WTC11 (cell line): Measurements from ENCODE around the gene MKX. TPM values are rescaled to one million over a fixed set of nuclear protein-coding genes. Genes with fewer than 3 reads are reported as not detected.

ENCODE experiments used
- ATAC-seq: fragments of 200-7000 bp; cut with Tn5 transposase; 2 replicates; pipeline ENCODE4 v1.10.0; 2021; ENCODE audit warnings: mild to moderate bottlenecking, moderate library complexity
- CTCF ChIA-PET: fragments of 300-600 bp; sonication (Branson Sonifier 250); formaldehyde crosslinking; loops from one replicate; lab custom pipeline; 2021; ENCODE audit warnings: antibody characterized with exemption; lab: Charles Lee
- POLR2A ChIA-PET: fragments of 350-600 bp; sonication (Branson Sonifier 250); formaldehyde crosslinking; loops from one replicate; lab custom pipeline; 2021; ENCODE audit warnings: antibody characterized with exemption; lab: Charles Lee
- DNase-seq: peaks from one replicate; pipeline ENCODE4 v3.0.0; 2021; ENCODE audit warnings: low spot score
- H3K27ac Mint-ChIP-seq: 2 replicates; pipeline ENCODE4 v1.8.0; 2021; ENCODE audit warnings: mixed read lengths
- H3K27me3 Mint-ChIP-seq: 2 replicates; pipeline ENCODE4 v1.8.0; 2021; ENCODE audit warnings: low read depth, mild to moderate bottlenecking, moderate library complexity, mixed read lengths
- H3K36me3 Mint-ChIP-seq: 2 replicates; pipeline ENCODE4 v1.8.0; 2021; ENCODE audit warnings: mixed read lengths
- H3K4me1 Mint-ChIP-seq: 2 replicates; pipeline ENCODE4 v1.8.0; 2022; ENCODE audit warnings: mixed read lengths
- H3K4me3 Mint-ChIP-seq: 2 replicates; pipeline ENCODE4 v1.8.0; 2021; ENCODE audit warnings: mild to moderate bottlenecking, moderate library complexity, mixed read lengths
- H3K9me3 Mint-ChIP-seq: 2 replicates; pipeline ENCODE4 v1.8.0; 2021; ENCODE audit warnings: mixed read lengths
- CDX4 ChIP-seq: fragments of 250-450 bp; sonication (Bioruptor Pico); IDR thresholded peaks from 2 replicates; pipeline ENCODE4 v1.9.0; 2021; ENCODE audit warnings: moderate library complexity, mild to moderate bottlenecking, inconsistent platforms, borderline replicate concordance
- EMX1 ChIP-seq: fragments of 250-450 bp; sonication (Bioruptor Pico); IDR thresholded peaks from 2 replicates; pipeline ENCODE4 v1.8.0; 2021; ENCODE audit warnings: mild to moderate bottlenecking
- ESRRA ChIP-seq: sonication (generic); formaldehyde crosslinking; IDR thresholded peaks from 2 replicates; pipeline ENCODE4 v1.8.1; 2022; ENCODE audit warnings: mild to moderate bottlenecking, missing genetic modification reagents, borderline replicate concordance
- FOXJ3 ChIP-seq: sonication (generic); formaldehyde crosslinking; IDR thresholded peaks from 2 replicates; pipeline ENCODE4 v1.9.0; 2021; ENCODE audit warnings: missing genetic modification reagents, mild to moderate bottlenecking, borderline replicate concordance
- FOXP1 ChIP-seq: sonication (generic); formaldehyde crosslinking; IDR thresholded peaks from 2 replicates; pipeline ENCODE4 v1.8.0; 2022; ENCODE audit warnings: missing genetic modification reagents, mild to moderate bottlenecking, moderate library complexity, borderline replicate concordance
- GABPB1 ChIP-seq: sonication (generic); formaldehyde crosslinking; IDR thresholded peaks from 2 replicates; pipeline ENCODE4 v1.8.1; 2023; ENCODE audit warnings: mild to moderate bottlenecking, missing genetic modification reagents
- MXD4 ChIP-seq: fragments of 250-450 bp; sonication (Bioruptor Pico); IDR thresholded peaks from 2 replicates; pipeline ENCODE4 v1.8.0; 2021; ENCODE audit warnings: mild to moderate bottlenecking, moderate library complexity, borderline replicate concordance
- NFE2L1 ChIP-seq: sonication (generic); formaldehyde crosslinking; IDR thresholded peaks from 2 replicates; pipeline ENCODE4 v1.8.1; 2023; ENCODE audit warnings: missing genetic modification reagents
- ZBTB21 ChIP-seq: sonication (generic); formaldehyde crosslinking; IDR thresholded peaks from 2 replicates; pipeline ENCODE4 v1.8.1; 2023; ENCODE audit warnings: mild to moderate bottlenecking, missing genetic modification reagents, borderline replicate concordance
- ZNF219 ChIP-seq: sonication (generic); formaldehyde crosslinking; IDR thresholded peaks from 2 replicates; pipeline ENCODE4 v1.8.0; 2023; ENCODE audit warnings: missing genetic modification reagents, mild to moderate bottlenecking, borderline replicate concordance
- ZNF232 ChIP-seq: sonication (generic); formaldehyde crosslinking; IDR thresholded peaks from 2 replicates; pipeline ENCODE4 v1.8.0; 2022; ENCODE audit warnings: mild to moderate bottlenecking, missing genetic modification reagents
- total RNA-seq: library from RNA; stranded (reverse); gene quantifications from 3 replicates; pipeline ENCODE4 v1.2.3, GENCODE V29; 2021
- TF ChIP-seq, protein P1 (sequence below): sonication (generic); formaldehyde crosslinking; IDR thresholded peaks from 2 replicates; pipeline ENCODE4 v1.8.0; 2022; ENCODE audit warnings: mild to moderate bottlenecking, missing genetic modification reagents
- TF ChIP-seq, protein P2 (sequence below): fragments of 250-450 bp; sonication (Bioruptor Pico); IDR thresholded peaks from 2 replicates; pipeline ENCODE4 v1.8.0; 2021; ENCODE audit warnings: mild to moderate bottlenecking
- TF ChIP-seq, protein P3 (sequence below): fragments of 250-450 bp; sonication (Bioruptor Pico); IDR thresholded peaks from 2 replicates; pipeline ENCODE4 v1.9.0; 2021; ENCODE audit warnings: mild to moderate bottlenecking, borderline replicate concordance
- TF ChIP-seq, protein P4 (sequence below): fragments of 250-450 bp; sonication (Bioruptor Pico); IDR thresholded peaks from 2 replicates; pipeline ENCODE4 v1.9.0; 2021; ENCODE audit warnings: mild to moderate bottlenecking
- TF ChIP-seq, protein P5 (sequence below): sonication (generic); formaldehyde crosslinking; IDR thresholded peaks from 2 replicates; pipeline ENCODE4 v1.8.0; 2022; ENCODE audit warnings: mild to moderate bottlenecking, missing genetic modification reagents
- TF ChIP-seq, protein P6 (sequence below): sonication (generic); formaldehyde crosslinking; IDR thresholded peaks from 2 replicates; pipeline ENCODE4 v1.8.0; 2022; ENCODE audit warnings: mild to moderate bottlenecking, missing genetic modification reagents

The MKX gene
- total RNA-seq, 1 experiment from 2014 or later: 1.2 TPM

- Mint-ChIP-seq H3K27me3 (no peaks in the 10 kb centered on the region), H3K27ac (no peak overlapping the region), H3K4me1 (peaks cover 29% of the 10 kb centered on the region), H3K4me3 (no peak overlapping the region), H3K36me3 (no peaks in the 10 kb centered on the region), H3K9me3 (no peaks in the 10 kb centered on the region)
- CTCF ChIA-PET: no interaction called here
- POLR2A ChIA-PET: no interaction called here
- DNase-seq (no peak), ATAC-seq (no peak)
- TF ChIP-seq, protein P1, sequence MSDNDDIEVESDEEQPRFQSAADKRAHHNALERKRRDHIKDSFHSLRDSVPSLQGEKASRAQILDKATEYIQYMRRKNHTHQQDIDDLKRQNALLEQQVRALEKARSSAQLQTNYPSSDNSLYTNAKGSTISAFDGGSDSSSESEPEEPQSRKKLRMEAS (CRISPR knock-in tag): no peak
Measured at GRCh38 chr10:27626890-27627289, 118.7 kb downstream of the MKX start.

DNA sequence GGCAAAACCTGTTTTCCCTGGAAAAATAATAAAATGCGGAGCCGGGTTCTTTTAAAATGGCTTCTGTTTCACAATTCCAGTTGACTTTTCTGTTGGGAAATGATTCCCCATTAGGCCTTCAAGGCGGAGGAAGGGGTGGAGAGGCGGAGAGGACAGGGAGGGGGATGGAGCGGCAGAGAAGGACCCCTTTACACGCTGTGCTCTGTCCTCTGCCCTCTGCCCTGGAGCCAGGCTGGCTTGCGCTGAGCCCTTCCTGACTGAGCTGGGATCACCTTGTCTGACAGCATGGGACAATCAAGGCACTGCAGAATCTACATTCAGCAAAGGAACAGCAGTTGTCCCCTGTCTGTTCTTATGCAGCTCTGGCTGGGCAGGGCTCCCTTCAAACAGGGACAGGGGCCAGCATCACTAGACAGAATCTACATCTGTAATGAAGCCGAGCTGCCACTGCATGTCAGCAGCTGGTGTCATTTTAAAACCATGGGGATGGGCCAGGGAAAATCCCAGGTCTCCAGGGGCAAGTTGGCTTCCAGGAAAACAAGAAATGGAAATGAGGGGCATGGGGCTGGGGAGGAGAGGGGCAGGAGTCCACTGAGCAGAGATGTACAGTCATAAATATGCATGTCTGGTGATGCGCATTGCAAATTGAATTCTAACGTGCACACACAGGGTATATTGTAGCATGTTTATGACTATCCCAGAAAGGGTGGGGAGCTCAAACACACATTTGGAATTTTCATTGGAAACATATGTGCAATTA is 120.0 kb downstream of the MKX start:
- peak overlapping the region; percentile 58 for H3K4me3 Mint-ChIP-seq
- H3K4me1 Mint-ChIP-seq: peaks cover 34% of the 10 kb centered on the region
- CTCF ChIA-PET: interaction anchor here (0.7 kb wide), 2 partner anchors 327 to 1445 kb away, joined by 3 read pairs; no protein-coding TSS in a partner anchor
- POLR2A ChIA-PET: no interaction called here
- TF ChIP-seq ZNF219 (CRISPR knock-in tag): no peak
- TF ChIP-seq EMX1 (CRISPR knock-in tag): no peak
- no peak for TF ChIP-seq CDX4 (CRISPR knock-in tag)
- TF ChIP-seq, protein P2, sequence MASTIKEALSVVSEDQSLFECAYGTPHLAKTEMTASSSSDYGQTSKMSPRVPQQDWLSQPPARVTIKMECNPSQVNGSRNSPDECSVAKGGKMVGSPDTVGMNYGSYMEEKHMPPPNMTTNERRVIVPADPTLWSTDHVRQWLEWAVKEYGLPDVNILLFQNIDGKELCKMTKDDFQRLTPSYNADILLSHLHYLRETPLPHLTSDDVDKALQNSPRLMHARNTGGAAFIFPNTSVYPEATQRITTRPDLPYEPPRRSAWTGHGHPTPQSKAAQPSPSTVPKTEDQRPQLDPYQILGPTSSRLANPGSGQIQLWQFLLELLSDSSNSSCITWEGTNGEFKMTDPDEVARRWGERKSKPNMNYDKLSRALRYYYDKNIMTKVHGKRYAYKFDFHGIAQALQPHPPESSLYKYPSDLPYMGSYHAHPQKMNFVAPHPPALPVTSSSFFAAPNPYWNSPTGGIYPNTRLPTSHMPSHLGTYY (CRISPR knock-in tag): no peak
- TF ChIP-seq, protein P3, sequence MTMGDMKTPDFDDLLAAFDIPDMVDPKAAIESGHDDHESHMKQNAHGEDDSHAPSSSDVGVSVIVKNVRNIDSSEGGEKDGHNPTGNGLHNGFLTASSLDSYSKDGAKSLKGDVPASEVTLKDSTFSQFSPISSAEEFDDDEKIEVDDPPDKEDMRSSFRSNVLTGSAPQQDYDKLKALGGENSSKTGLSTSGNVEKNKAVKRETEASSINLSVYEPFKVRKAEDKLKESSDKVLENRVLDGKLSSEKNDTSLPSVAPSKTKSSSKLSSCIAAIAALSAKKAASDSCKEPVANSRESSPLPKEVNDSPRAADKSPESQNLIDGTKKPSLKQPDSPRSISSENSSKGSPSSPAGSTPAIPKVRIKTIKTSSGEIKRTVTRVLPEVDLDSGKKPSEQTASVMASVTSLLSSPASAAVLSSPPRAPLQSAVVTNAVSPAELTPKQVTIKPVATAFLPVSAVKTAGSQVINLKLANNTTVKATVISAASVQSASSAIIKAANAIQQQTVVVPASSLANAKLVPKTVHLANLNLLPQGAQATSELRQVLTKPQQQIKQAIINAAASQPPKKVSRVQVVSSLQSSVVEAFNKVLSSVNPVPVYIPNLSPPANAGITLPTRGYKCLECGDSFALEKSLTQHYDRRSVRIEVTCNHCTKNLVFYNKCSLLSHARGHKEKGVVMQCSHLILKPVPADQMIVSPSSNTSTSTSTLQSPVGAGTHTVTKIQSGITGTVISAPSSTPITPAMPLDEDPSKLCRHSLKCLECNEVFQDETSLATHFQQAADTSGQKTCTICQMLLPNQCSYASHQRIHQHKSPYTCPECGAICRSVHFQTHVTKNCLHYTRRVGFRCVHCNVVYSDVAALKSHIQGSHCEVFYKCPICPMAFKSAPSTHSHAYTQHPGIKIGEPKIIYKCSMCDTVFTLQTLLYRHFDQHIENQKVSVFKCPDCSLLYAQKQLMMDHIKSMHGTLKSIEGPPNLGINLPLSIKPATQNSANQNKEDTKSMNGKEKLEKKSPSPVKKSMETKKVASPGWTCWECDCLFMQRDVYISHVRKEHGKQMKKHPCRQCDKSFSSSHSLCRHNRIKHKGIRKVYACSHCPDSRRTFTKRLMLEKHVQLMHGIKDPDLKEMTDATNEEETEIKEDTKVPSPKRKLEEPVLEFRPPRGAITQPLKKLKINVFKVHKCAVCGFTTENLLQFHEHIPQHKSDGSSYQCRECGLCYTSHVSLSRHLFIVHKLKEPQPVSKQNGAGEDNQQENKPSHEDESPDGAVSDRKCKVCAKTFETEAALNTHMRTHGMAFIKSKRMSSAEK (CRISPR knock-in tag): no peak
- TF ChIP-seq, protein P4, sequence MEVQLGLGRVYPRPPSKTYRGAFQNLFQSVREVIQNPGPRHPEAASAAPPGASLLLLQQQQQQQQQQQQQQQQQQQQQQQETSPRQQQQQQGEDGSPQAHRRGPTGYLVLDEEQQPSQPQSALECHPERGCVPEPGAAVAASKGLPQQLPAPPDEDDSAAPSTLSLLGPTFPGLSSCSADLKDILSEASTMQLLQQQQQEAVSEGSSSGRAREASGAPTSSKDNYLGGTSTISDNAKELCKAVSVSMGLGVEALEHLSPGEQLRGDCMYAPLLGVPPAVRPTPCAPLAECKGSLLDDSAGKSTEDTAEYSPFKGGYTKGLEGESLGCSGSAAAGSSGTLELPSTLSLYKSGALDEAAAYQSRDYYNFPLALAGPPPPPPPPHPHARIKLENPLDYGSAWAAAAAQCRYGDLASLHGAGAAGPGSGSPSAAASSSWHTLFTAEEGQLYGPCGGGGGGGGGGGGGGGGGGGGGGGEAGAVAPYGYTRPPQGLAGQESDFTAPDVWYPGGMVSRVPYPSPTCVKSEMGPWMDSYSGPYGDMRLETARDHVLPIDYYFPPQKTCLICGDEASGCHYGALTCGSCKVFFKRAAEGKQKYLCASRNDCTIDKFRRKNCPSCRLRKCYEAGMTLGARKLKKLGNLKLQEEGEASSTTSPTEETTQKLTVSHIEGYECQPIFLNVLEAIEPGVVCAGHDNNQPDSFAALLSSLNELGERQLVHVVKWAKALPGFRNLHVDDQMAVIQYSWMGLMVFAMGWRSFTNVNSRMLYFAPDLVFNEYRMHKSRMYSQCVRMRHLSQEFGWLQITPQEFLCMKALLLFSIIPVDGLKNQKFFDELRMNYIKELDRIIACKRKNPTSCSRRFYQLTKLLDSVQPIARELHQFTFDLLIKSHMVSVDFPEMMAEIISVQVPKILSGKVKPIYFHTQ (CRISPR knock-in tag): no peak
- TF ChIP-seq ESRRA (CRISPR knock-in tag): no peak
- no peak for TF ChIP-seq GABPB1 (CRISPR knock-in tag)
- TF ChIP-seq, protein P1 (CRISPR knock-in tag): no peak
- TF ChIP-seq ZNF232 (CRISPR knock-in tag): no peak
- TF ChIP-seq, protein P5, sequence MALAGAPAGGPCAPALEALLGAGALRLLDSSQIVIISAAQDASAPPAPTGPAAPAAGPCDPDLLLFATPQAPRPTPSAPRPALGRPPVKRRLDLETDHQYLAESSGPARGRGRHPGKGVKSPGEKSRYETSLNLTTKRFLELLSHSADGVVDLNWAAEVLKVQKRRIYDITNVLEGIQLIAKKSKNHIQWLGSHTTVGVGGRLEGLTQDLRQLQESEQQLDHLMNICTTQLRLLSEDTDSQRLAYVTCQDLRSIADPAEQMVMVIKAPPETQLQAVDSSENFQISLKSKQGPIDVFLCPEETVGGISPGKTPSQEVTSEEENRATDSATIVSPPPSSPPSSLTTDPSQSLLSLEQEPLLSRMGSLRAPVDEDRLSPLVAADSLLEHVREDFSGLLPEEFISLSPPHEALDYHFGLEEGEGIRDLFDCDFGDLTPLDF (CRISPR knock-in tag): no peak
- no peak for TF ChIP-seq FOXP1
- TF ChIP-seq ZBTB21: no peak
- no peak for TF ChIP-seq MXD4
- TF ChIP-seq, protein P6, sequence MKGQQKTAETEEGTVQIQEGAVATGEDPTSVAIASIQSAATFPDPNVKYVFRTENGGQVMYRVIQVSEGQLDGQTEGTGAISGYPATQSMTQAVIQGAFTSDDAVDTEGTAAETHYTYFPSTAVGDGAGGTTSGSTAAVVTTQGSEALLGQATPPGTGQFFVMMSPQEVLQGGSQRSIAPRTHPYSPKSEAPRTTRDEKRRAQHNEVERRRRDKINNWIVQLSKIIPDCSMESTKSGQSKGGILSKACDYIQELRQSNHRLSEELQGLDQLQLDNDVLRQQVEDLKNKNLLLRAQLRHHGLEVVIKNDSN (CRISPR knock-in tag): no peak
- no peak for TF ChIP-seq NFE2L1 (CRISPR knock-in tag)
- TF ChIP-seq FOXJ3: no peak
- DNase-seq (peak; percentile 18), ATAC-seq (peak; percentile 78)
- no peak overlapping the region for H3K27ac Mint-ChIP-seq
- H3K36me3 Mint-ChIP-seq: no peaks in the 10 kb centered on the region
- H3K9me3 Mint-ChIP-seq: no peaks in the 10 kb centered on the region
- H3K27me3 Mint-ChIP-seq: no peaks in the 10 kb centered on the region
